LNCaP clone FGC (cell line): ENCODE data around the gene AIDA.
"Not testable (repeated sequence)": the region's sequence is repeated elsewhere in the genome, so short reads cannot be mapped to it uniquely, and the experiment has no call there.

ENCODE experiments used
- DNase-seq: peaks from one replicate; pipeline ENCODE4 v3.0.0-alpha.2; 2011; ENCODE audit warnings: low read depth
- H3K4me3 ChIP-seq: 2 replicates; pipeline ENCODE4 v1.5.1; 2011; ENCODE audit warnings: mild to moderate bottlenecking, low read depth, low read length, control low read depth
- CTCF ChIP-seq: IDR thresholded peaks from 2 replicates; pipeline ENCODE4 v1.5.1; 2012; ENCODE audit warnings: mild to moderate bottlenecking; ENCODE audit not compliant: control insufficient read depth, insufficient read depth; ENCODE audit errors: extremely low read depth

The AIDA gene

DNA sequence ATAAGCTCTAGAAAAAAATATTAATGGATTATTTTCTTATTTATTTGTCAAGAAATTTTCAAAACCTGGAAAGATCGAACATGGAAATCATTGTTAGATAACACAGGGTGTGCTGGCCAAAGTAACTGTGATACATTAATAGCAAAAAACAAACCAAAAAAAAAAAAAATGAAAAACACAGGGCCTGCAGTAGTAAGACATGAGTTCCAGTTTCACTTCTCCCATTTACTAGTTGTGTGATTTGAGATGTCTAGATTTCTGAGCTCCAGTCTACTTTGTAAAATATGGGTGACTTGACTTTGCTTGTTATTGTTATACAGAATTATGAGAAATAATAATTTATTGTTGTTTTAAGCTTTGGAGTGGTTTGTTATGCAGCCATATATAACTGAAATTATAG lies 38.4 kb upstream of the AIDA start:
- no peak for TF ChIP-seq CTCF
- no peak overlapping the region for H3K4me3 ChIP-seq
- no peak for DNase-seq

GRCh38 chr1:222749927-222750326 lies 37.6 kb upstream of the AIDA start:
- DNase-seq, result no peak

GRCh38 chr1:222741630-222742457 lies 29.6 kb upstream of the AIDA start:
- not testable (repeated sequence) for H3K4me3 ChIP-seq, DNase-seq

More at GRCh38 chr1:222749927-222750326, 37.6 kb upstream of the AIDA start:
- no peak overlapping the region for H3K4me3 ChIP-seq
- TF ChIP-seq CTCF, result no peak

DNA sequence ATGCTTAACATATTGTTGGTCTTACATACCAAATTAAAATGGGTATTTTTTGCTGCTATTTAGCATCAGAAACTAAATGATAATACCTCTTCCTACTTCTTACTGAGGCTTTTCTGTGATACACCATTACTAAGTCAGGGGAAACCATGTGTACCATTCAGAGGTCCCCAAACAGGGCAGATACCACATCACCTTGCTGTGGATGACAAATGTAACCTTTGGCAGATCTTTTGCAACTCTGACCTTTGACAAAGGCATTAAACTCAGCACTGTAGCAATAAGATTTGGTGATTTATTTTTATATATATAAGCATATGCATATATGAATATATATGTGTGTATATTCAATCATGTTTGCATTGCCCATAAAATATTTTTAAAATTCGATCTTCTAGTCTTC lies 27.6 kb upstream of the AIDA start:
- no peak for TF ChIP-seq CTCF
- no peak overlapping the region for H3K4me3 ChIP-seq
- DNase-seq, result no peak

GRCh38 chr1:222739465-222739864 lies 27.2 kb upstream of the AIDA start:
- no peak overlapping the region for H3K4me3 ChIP-seq
- DNase-seq, result no peak
- TF ChIP-seq CTCF, result no peak

GRCh38 chr1:222736972-222737371 lies 24.7 kb upstream of the AIDA start, which contains the start of gene FAM177B:
Gene FAM177B (plus strand): TSS chr1:222737202. CDS start chr1:222746546, 9,344 bp downstream.
- no peak for TF ChIP-seq CTCF

GRCh38 chr1:222736470-222736869 lies 24.2 kb upstream of the AIDA start:
- TF ChIP-seq CTCF, result no peak
- no peak for DNase-seq
- H3K4me3 ChIP-seq, result no peak overlapping the region

More at GRCh38 chr1:222736972-222737371, 24.7 kb upstream of the AIDA start, which contains the start of gene FAM177B:
- peak; percentile 75 for DNase-seq
- H3K4me3 ChIP-seq, result no peak within 1 kb of the TSS
